ENCODE results near the gene ARAP3. TPM values are rescaled to one million over a fixed set of nuclear protein-coding genes. Genes with fewer than 3 reads are reported as not detected.

ARAP3 gene
- polyA plus RNA-seq, 1 donor (not counting 4 experiments of a cell fraction or from before 2014, with no cell fraction given): 1.3 TPM

GRCh38 chr5:141647851-141648250 lies 34.2 kb downstream of the ARAP3 start:
- Histone ChIP-seq H3K9ac (ENCODE audit: control insufficient read depth, extremely low read depth, insufficient read depth, low read length) (no peak overlapping the region), H3K9me1 (ENCODE audit: control insufficient read depth, extremely low read depth, insufficient read depth, low read length) (no peaks in the 10 kb centered on the region), H3K27me3 (ENCODE audit: control insufficient read depth, extremely low read depth, insufficient read depth, low read length) (no peaks in the 10 kb centered on the region), H4K20me1 (ENCODE audit: control insufficient read depth, extremely low read depth, insufficient read depth, low read length) (no peaks in the 10 kb centered on the region), H3K79me2 (ENCODE audit: control insufficient read depth, insufficient read depth, low read length) (no peaks in the 10 kb centered on the region), H3K4me1 (ENCODE audit: control insufficient read depth, extremely low read depth, insufficient read depth, low read length) (peaks cover 8% of the 10 kb centered on the region), H3K27ac (ENCODE audit: control insufficient read depth, insufficient read depth, low read length) (no peak overlapping the region), H3K9me3 (ENCODE audit: control insufficient read depth, low read depth, low read length) (no peaks in the 10 kb centered on the region), H3K36me3 (ENCODE audit: control insufficient read depth in 2 of 2, extremely low read depth in 1 of 2, insufficient read depth in 2 of 2, low read length in 2 of 2) (peaks cover 0 to 7% of the 10 kb centered on the region in 2 experiments), H3K4me3 (ENCODE audit: control insufficient read depth in 2 of 3, extremely low read depth in 1 of 3, insufficient read depth in 2 of 3, low read depth in 1 of 3, low read length in 3 of 3) (no peak overlapping the region), H2AFZ (ENCODE audit: control insufficient read depth, low read length) (no peak overlapping the region), H3K4me2 (ENCODE audit: control insufficient read depth, extremely low read depth, insufficient read depth, low read depth, low read length) (no peak overlapping the region)
- DNase-seq (ENCODE audit: low read depth, low spot score) (no peak), FAIRE-seq (no peak)
- no peak for TF ChIP-seq EZH2 (IDR thresholded peaks at IDR 0.05; ENCODE audit: low read length)
- TF ChIP-seq CTCF (optimal IDR thresholded peaks at IDR 0.05 in 1 of 3, IDR thresholded peaks at IDR 0.05 in 1 of 3, conservative IDR thresholded peaks at IDR 0.05 in 1 of 3; ENCODE audit: extremely low read depth in 1 of 3, insufficient read depth in 2 of 3, low read length in 3 of 3): no peak
- dilution Hi-C loops (cut with MboI; ENCODE audit: extremely low pct_ligation_motif_present, low sequenced_read_pairs): no loop called here

- dilution Hi-C loops (cut with MboI; ENCODE audit: extremely low pct_ligation_motif_present, low sequenced_read_pairs): no loop called here
- Histone ChIP-seq H2AFZ (ENCODE audit: control insufficient read depth, low read length) (no peak overlapping the region), H3K4me1 (ENCODE audit: control insufficient read depth, extremely low read depth, insufficient read depth, low read length) (peaks cover 8% of the 10 kb centered on the region), H3K9me1 (ENCODE audit: control insufficient read depth, extremely low read depth, insufficient read depth, low read length) (no peaks in the 10 kb centered on the region), H3K79me2 (ENCODE audit: control insufficient read depth, insufficient read depth, low read length) (no peaks in the 10 kb centered on the region), H3K27me3 (ENCODE audit: control insufficient read depth, extremely low read depth, insufficient read depth, low read length) (no peaks in the 10 kb centered on the region), H3K9ac (ENCODE audit: control insufficient read depth, extremely low read depth, insufficient read depth, low read length) (no peak overlapping the region), H4K20me1 (ENCODE audit: control insufficient read depth, extremely low read depth, insufficient read depth, low read length) (no peaks in the 10 kb centered on the region), H3K4me3 (ENCODE audit: control insufficient read depth in 2 of 3, extremely low read depth in 1 of 3, insufficient read depth in 2 of 3, low read depth in 1 of 3, low read length in 3 of 3) (no peak overlapping the region), H3K36me3 (ENCODE audit: control insufficient read depth in 2 of 2, extremely low read depth in 1 of 2, insufficient read depth in 2 of 2, low read length in 2 of 2) (peaks cover 0 to 8% of the 10 kb centered on the region in 2 experiments), H3K9me3 (ENCODE audit: control insufficient read depth, low read depth, low read length) (no peaks in the 10 kb centered on the region), H3K27ac (ENCODE audit: control insufficient read depth, insufficient read depth, low read length) (no peak overlapping the region), H3K4me2 (ENCODE audit: control insufficient read depth, extremely low read depth, insufficient read depth, low read depth, low read length) (no peak overlapping the region)
- TF ChIP-seq CTCF (optimal IDR thresholded peaks at IDR 0.05 in 1 of 3, IDR thresholded peaks at IDR 0.05 in 1 of 3, conservative IDR thresholded peaks at IDR 0.05 in 1 of 3; ENCODE audit: extremely low read depth in 1 of 3, insufficient read depth in 2 of 3, low read length in 3 of 3) (no peak), EZH2 (IDR thresholded peaks at IDR 0.05; ENCODE audit: low read length) (no peak)
- FAIRE-seq: no peak
- no peak for DNase-seq (ENCODE audit: low read depth, low spot score)
Observed at GRCh38 chr5:141647242-141647641, 34.8 kb downstream of the ARAP3 start.

Measured in keratinocyte (primary cell).